HL-60/S4 (cell line): ENCODE measurements around the gene CDC42EP3.

Source experiments
- in situ Hi-C: fragments of 300-500 bp; cut with MboI; formaldehyde crosslinking; loops from 2 replicates; pipeline ENCODE4 v1.14.3; 2022; ENCODE audit warnings: low sequenced_read_pairs

The CDC42EP3 gene

DNA sequence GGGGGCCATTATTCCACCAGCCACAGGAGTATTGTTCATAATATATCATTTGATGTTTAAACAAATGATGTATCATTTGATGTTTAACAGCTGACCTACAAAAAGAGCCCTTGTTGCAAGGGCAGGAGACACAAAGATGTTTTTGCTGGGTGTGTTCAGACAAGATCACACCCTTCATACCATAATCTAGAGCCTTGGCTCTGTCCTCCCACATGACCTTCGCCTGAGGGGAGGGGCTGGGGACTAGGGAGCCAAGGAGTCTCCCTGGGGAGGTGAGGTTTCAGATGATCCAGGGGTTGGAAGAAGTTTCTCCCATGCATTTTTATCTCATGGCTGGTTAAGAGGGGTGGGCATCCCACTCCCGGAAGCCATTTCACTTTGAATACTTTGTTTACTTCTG, 33.5 kb downstream of the CDC42EP3 start:
- in situ Hi-C loops: no loop called here

DNA sequence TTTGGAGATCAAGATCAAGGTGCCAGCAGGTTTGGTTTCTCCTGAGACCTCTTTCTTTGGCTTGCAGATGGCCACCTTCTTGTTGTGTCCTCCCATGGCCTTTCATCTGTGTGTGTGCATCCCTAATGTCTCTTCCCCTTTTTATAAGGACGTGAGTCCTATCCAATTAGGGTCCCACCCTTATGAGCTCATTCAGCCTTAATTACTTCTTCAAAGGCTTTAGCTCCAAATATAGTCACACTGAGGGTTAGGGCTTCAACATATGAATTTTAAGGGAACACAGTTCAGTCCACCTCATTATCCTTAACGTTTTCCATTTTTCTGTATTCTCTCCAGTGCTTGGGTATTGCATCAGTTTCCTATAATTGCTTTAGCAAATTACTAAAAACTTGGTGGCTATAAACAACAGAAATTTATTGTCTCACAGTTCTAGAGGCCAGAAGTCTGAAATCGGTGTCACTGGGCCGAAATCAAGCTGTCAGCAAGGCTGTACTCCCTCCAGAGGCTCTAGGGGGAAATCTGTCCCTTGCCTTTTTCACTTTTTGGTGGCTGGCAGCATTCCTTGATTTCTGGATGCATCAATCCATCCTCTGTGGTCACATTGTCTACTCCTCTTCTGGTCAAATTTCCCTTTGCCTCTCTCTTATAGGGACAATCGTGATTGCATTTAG, 34.1 kb downstream of the CDC42EP3 start:
- in situ Hi-C loops: no loop called here

DNA sequence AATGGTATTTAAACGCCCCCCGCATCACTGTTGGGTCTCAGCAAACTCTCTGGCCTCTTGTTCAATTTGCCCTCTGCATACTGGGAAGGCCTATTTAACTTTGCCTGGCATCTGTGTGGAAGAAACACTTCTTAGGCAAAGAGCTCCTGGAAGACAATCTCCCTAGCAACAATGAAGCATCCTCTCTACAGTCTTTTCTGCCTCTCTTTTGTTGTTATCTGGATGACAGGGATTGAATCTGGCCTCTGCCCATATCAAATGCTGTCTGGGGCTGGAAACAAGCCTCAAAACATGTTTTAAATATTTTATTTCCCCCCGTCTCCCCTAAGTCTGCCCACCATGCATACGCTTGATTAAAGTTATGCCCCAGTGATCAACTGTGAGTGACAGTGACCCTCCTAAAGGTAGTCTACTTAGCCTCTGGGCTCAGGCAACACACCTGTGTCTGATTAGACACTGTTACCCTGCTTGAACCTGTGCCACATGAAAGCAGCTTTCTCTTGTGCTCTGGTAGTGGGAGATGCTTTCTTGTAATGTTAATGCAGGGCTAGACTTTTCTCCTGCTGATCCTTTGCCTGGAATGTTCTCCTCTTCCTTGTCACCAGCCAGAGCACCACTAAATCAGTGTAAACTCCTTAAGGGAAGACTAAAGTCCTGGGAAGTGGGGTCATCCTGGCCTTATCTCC, 34.9 kb downstream of the CDC42EP3 start:
- in situ Hi-C loops: no loop called here

GRCh38 chr2:37635504-37636380, 35.7 kb downstream of the CDC42EP3 start:
- in situ Hi-C loops: no loop called here

GRCh38 chr2:37634914-37635503, 36.4 kb downstream of the CDC42EP3 start:
- in situ Hi-C loops: no loop called here

DNA sequence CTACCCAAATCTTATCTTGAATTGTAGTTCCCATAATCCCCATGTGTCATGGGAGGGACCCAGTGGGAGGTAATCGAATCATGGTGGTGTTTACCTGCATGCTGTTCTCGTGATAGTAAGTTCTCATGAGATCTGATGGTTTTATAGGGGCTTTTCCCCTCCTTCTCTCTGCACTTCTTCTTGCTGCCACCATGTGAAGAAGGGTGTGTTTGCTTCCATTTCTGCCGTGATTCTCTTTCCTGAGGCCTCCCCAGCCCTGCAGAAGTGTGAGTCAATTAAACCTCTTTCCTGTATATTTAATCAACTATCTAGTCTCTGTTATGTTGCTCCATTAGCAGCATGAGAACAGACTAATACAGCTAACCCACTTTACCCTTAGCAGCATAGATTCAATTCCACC, 37.6 kb downstream of the CDC42EP3 start:
- in situ Hi-C loops: no loop called here

GRCh38 chr2:37633234-37633633, 38.2 kb downstream of the CDC42EP3 start:
- in situ Hi-C loops: no loop called here

- in situ Hi-C loops: no loop called here
These were observed 39.1 kb downstream of the CDC42EP3 start for GRCh38 chr2:37632310-37632709.

DNA sequence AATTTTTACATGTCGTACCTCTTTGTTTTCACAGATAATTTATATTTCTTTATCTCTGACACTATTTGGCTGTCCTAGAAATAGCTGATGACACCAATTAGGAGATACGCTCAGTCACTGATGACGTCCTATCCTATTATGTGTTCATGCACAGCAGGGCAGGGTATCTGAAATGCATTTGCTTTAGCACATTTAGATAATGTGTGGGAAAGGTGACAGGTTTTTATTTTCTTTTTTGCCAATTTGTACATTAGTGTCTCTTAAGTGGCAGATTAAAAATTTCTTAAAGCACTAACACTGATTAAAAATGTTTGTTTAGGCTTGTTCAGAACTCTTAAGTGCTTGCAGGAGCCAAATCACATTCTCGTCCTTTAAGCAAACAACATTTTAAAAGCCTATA, 39.7 kb downstream of the CDC42EP3 start:
- in situ Hi-C loops: no loop called here

GRCh38 chr2:37631292-37631691, 40.1 kb downstream of the CDC42EP3 start:
- in situ Hi-C loops: no loop called here

DNA sequence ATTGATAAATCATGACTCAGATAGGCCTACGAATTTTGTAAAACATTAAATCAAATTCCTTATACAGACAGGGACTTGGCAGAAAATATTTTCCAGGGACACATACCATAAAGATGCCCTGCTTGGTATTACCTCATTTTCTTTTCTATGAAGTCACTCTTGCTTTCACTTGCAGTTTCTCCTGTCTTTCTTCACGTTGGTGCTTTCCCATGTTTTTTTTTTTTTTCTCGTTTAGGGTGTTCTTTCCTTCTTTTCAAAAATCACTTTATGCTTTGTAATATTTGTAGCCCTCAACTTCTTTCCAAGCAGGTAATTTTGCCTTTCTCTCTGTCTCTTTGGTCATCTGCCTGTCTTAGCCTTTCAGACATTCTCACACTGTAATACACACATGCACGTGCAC, 40.7 kb downstream of the CDC42EP3 start:
- in situ Hi-C loops: no loop called here

DNA sequence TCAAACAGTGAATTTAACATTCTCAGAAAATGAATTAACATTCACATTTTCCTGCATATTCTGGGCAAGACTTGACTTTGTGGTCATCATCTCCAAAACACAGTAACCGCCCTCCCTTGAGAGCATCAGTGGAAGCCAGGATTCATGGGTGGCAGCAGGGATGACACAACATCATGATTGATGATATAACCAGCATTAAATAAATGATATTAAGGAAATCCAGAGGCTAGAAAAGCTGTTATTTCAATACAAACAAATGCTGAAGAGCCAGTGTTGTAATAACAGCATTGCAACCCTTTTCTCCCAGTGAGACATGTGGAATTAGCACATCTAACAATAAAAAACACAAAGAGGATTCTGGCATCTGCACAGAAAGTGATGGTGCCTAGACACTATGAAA, 41.1 kb downstream of the CDC42EP3 start:
- in situ Hi-C loops: no loop called here

DNA sequence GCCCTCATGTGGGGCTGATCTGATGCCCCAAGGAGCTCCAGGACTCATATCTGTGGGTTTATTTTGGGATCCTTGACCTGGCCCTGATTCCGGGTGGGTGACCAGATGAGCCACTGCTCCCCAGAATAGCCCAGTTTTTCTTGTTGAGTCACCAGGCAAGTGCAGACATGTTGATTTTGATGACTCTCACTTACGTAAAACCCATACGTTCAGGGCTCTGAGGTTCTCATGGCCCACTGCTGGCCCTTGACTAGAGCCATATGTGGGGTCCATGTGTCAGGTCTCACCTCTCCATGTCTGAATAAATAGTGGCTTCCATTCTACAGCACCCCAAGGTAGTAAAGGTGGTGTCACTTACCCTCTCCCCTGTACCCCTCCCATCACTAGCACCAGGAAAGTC, 41.9 kb downstream of the CDC42EP3 start:
- in situ Hi-C loops: no loop called here

DNA sequence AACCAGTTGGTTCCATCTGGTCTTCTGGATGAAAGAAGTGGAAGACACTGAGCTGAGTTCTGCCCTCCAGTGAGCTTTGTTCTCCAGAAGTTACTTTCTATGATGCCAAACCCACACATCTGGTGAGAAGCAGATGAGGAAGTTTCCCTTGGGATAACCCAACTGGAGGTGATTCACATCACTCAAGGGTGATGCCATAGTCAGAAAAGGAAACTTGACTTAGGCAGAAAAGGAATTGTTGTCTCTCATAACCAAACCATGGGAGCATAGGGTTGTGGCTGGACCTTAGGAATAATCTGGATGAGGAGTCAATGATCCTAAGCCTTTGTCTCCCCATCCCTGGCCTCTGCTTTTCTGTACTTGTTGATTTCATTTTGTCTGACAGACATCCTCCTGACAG, 43.7 kb downstream of the CDC42EP3 start:
- in situ Hi-C loops: no loop called here

GRCh38 chr2:37625796-37626571, 45.5 kb downstream of the CDC42EP3 start:
- in situ Hi-C loops: no loop called here

- in situ Hi-C loops: no loop called here
These were observed 46.3 kb downstream of the CDC42EP3 start for GRCh38 chr2:37625156-37625555.

DNA sequence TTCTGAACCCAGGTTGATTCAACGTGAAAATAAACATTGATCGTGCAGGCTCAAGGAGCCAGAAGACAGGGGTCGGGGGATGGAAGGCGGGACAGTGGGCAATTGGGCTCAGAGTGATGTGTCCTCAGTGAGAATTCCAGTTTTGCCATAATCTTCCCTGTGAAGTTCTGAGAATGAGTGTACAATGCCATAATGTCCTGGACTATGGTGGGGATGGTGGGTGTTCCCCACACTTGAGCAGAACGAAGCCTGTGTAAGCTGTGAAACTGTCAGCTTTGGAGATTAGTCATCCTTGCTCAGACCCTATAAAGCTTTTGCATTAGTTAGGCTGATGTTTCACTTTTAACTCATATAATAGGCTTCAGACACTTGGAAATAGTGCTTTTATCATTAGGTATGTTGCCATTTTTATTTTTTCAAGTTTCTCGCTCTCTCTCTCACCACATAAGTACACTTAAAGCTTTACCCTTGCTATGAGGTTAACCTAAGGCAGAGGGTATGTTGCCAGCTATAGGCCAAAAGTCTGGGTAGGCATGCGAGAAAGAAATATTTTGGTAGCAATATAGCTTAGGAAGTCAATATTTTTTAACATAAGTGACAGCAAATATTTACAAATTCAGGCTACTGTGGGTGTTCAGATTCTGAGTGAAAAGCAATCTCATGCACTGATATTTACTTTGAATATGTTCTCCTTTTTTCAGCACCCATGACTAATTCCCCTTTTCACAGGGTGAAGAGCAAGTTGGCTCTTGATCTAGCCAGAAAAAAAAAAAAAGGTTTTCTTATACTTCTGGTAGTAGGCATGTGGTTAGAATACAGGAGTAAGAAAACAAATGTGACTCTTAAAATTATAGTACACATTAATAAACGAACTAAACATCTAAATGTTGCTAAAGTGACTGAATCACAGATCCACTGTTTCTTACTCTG, 47.2 kb downstream of the CDC42EP3 start:
- in situ Hi-C loops: no loop called here

- in situ Hi-C loops: no loop called here
These were observed 48.0 kb downstream of the CDC42EP3 start for GRCh38 chr2:37623406-37623805.

DNA sequence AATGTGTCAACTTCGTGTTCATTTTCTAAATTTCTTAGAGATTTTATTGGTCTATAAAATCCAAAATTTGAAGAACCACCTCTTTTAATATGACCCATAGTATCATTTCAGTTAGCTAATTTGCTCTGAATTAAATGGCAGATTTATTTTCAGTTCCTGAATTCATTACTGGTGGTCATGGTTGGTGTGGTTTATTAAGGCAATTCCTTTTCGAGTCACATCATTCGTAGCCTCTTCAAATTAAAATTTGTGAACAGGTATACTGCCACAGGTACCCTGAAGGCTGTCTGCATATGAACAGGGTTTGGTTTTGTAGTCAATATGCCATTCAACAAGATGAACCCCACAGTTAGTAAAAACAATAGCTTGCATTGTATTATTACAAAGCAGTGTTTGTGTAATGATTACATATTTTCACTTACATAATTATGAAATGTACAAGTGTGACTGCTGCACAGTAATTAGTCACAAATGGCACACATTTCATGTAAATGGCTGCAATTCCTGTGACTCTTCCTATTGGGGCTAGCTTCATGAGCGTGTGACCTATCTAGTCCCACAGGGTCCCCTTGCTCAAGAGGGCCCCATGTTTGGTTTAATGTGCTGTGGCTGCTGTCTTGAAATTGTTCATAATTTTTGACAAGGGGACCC, 48.9 kb downstream of the CDC42EP3 start:
- in situ Hi-C loops: no loop called here
